SK-N-SH (cell line): ENCODE results near the gene SLCO2A1. TPM values are rescaled to one million over a fixed set of nuclear protein-coding genes. Genes with fewer than 3 reads are reported as not detected.

Experiments used
- CTCF ChIA-PET: fragments of 300-600, 350-600 bp; formaldehyde crosslinking; extraction: SDS; loops from one replicate; lab custom pipeline; 2021; lab: Yijun Ruan, JAX
- POLR2A ChIA-PET: fragments of 350-600 bp; sonication (Branson Sonifier 250); formaldehyde crosslinking; extraction: SDS; loops from one replicate; lab custom pipeline; 2020; ENCODE audit warnings: antibody characterized with exemption, inconsistent platforms; lab: Yijun Ruan, JAX
- DNase-seq: peaks from one replicate; pipeline ENCODE4 v3.0.0; 2012
- H2AFZ ChIP-seq: fragments of 200-600 bp; sonication (generic); 2 replicates; pipeline ENCODE4 v1.8.1; 2016; ENCODE audit warnings: antibody characterized with exemption, mild to moderate bottlenecking, low read depth
- H3F3A ChIP-seq: fragments of 200-600 bp; sonication (generic); replicated peaks from 2 replicates; pipeline ENCODE3; 2016; ENCODE audit warnings: antibody characterized with exemption, mild to moderate bottlenecking; ENCODE audit not compliant: insufficient read depth
- H3K27ac ChIP-seq, 2 experiments: fragments of 200-500 bp in 1 of 2; fragments of 200-600 bp in 1 of 2; sonication (Bioruptor generic) in 1 of 2; sonication (generic), shearing (Covaris generic) in 1 of 2; 2 replicates each; pipeline versions ENCODE4 v1.5.1 to v1.6.1; 2014 to 2016; ENCODE audit warnings: low read depth in 2 of 2, inconsistent platforms in 1 of 2, low read length in 1 of 2, mild to moderate bottlenecking in 1 of 2, mixed read lengths in 1 of 2
- H3K27me3 ChIP-seq: fragments of 200-600 bp; sonication (generic), shearing (Covaris generic); 2 replicates; pipeline ENCODE4 v1.6.1; 2016; ENCODE audit warnings: mixed run types; ENCODE audit not compliant: insufficient read depth
- H3K36me3 ChIP-seq, 2 experiments: fragments of 200-500 bp in 1 of 2; fragments of 200-600 bp in 1 of 2; sonication (Bioruptor generic) in 1 of 2; sonication (generic) in 1 of 2; replicated peaks in 1 of 2; 2 replicates each; pipeline versions ENCODE3 to v1.5.1; 2014 to 2016; ENCODE audit warnings: low read length in 1 of 2, mild to moderate bottlenecking in 1 of 2; ENCODE audit not compliant: insufficient read depth in 2 of 2, control insufficient read depth in 1 of 2
- H3K4me1 ChIP-seq, 2 experiments: fragments of 200-500 bp in 1 of 2; fragments of 200-600 bp in 1 of 2; sonication (Bioruptor generic) in 1 of 2; sonication (generic), shearing (Covaris generic) in 1 of 2; 2 replicates each; pipeline versions ENCODE4 v1.5.1 to v1.6.1; 2014 to 2016; ENCODE audit warnings: low read depth in 1 of 2, low read length in 1 of 2, mixed run types in 1 of 2; ENCODE audit not compliant: insufficient read depth in 2 of 2, control insufficient read depth in 1 of 2
- H3K4me2 ChIP-seq: fragments of 200-600 bp; sonication (generic), shearing (Covaris generic); 2 replicates; pipeline ENCODE4 v1.6.1; 2017; ENCODE audit warnings: mixed run types
- H3K4me3 ChIP-seq, 2 experiments: fragments of 200-500 bp in 1 of 2; fragments of 200-600 bp in 1 of 2; sonication (Bioruptor generic) in 1 of 2; sonication (generic), shearing (Covaris generic) in 1 of 2; 2 replicates each; pipeline versions ENCODE4 v1.5.1 to v1.8.1; 2014 to 2016; ENCODE audit warnings: low read depth in 2 of 2, inconsistent platforms in 1 of 2, low read length in 1 of 2, mild to moderate bottlenecking in 1 of 2, mixed read lengths in 1 of 2, moderate library complexity in 1 of 2
- H3K79me2 ChIP-seq: fragments of 200-600 bp; sonication (generic); 2 replicates; pipeline ENCODE4 v1.8.1; 2017; ENCODE audit warnings: mild to moderate bottlenecking; ENCODE audit not compliant: insufficient read depth
- H3K9ac ChIP-seq: fragments of 200-600 bp; sonication (generic); 2 replicates; pipeline ENCODE4 v1.6.1; 2017; ENCODE audit warnings: mixed run types
- H3K9me2 ChIP-seq: fragments of 200-600 bp; sonication (generic); 2 replicates; pipeline ENCODE4 v1.6.1; 2017; ENCODE audit warnings: mixed run types
- H3K9me3 ChIP-seq: fragments of 200-600 bp; sonication (generic); 2 replicates; pipeline ENCODE4 v1.6.1; 2017; ENCODE audit warnings: mixed run types, mild to moderate bottlenecking, moderate library complexity
- H4K20me1 ChIP-seq: fragments of 200-600 bp; sonication (generic); 2 replicates; pipeline ENCODE4 v1.6.1; 2017; ENCODE audit warnings: mild to moderate bottlenecking, mixed run types; ENCODE audit not compliant: insufficient read depth
- EP300 ChIP-seq, 2 experiments: IDR thresholded peaks; 2 replicates each; pipeline versions ENCODE4 v1.4.0 to v1.6.1; 2012; ENCODE audit warnings: borderline replicate concordance in 1 of 2, low read depth in 1 of 2, low read length in 1 of 2
- FOSL2 ChIP-seq: IDR thresholded peaks from 2 replicates; pipeline ENCODE4 v1.4.0; 2012; ENCODE audit warnings: low read depth, mild to moderate bottlenecking, moderate library complexity, borderline replicate concordance
- FOXM1 ChIP-seq: IDR thresholded peaks from 2 replicates; pipeline ENCODE4 v1.4.0; 2012; ENCODE audit warnings: low read depth, mild to moderate bottlenecking
- GABPA ChIP-seq: IDR thresholded peaks from 2 replicates; pipeline ENCODE4 v1.4.0; 2012; ENCODE audit warnings: low read depth, mild to moderate bottlenecking
- GATA2 ChIP-seq: sonication (generic); formaldehyde crosslinking; IDR thresholded peaks from 2 replicates; pipeline ENCODE4 v1.5.0; 2020; ENCODE audit warnings: mild to moderate bottlenecking, missing genetic modification reagents
- JUND ChIP-seq: IDR thresholded peaks from 2 replicates; pipeline ENCODE4 v1.4.0; 2012
- MXI1 ChIP-seq: IDR thresholded peaks from 2 replicates; pipeline ENCODE4 v1.6.1; 2012; ENCODE audit warnings: mild to moderate bottlenecking, low read depth, low read length, improper control_type of control experiment
- NFIC ChIP-seq: IDR thresholded peaks from 2 replicates; pipeline ENCODE4 v1.4.0; 2012; ENCODE audit warnings: borderline replicate concordance
- RFX5 ChIP-seq: IDR thresholded peaks from 2 replicates; pipeline ENCODE4 v1.6.1; 2012; ENCODE audit warnings: mild to moderate bottlenecking, improper control_type of control experiment, low read length
- SIN3A ChIP-seq: IDR thresholded peaks from 2 replicates; pipeline ENCODE4 v1.6.1; 2012; ENCODE audit warnings: low read depth, mild to moderate bottlenecking, low read length, moderate library complexity, borderline replicate concordance
- TAF1 ChIP-seq: IDR thresholded peaks from 2 replicates; pipeline ENCODE4 v1.6.1; 2012; ENCODE audit warnings: low read depth, mild to moderate bottlenecking, low read length, moderate library complexity, borderline replicate concordance
- TCF12 ChIP-seq: IDR thresholded peaks from 2 replicates; pipeline ENCODE4 v1.4.0; 2012
- WGBS: methylation state at CpG from one replicate; pipeline ENCODE4 v1.1.6; 2017; ENCODE audit warnings: low lambda C conversion rate; 5-methylcytosine and 5-hydroxymethylcytosine counted together
- polyA plus RNA-seq, 3 experiments: library from polyadenylated mRNA; depleted of rRNA; stranded (reverse); fragments of >200 nt; gene quantifications; 2 replicates each; pipeline ENCODE4 v1.2.3, GENCODE V29; 2012
- TF ChIP-seq, protein P1 (sequence below): IDR thresholded peaks from 2 replicates; pipeline ENCODE4 v1.4.0; 2012; ENCODE audit warnings: low read depth
- TF ChIP-seq, protein P2 (sequence below): IDR thresholded peaks from 2 replicates; pipeline ENCODE4 v1.4.0; 2012; ENCODE audit warnings: low read depth, borderline replicate concordance

SLCO2A1 gene
- polyA plus RNA-seq, 1 of the 3 experiments (the other 2 are of a cell fraction) = 9.3 TPM

DNA sequence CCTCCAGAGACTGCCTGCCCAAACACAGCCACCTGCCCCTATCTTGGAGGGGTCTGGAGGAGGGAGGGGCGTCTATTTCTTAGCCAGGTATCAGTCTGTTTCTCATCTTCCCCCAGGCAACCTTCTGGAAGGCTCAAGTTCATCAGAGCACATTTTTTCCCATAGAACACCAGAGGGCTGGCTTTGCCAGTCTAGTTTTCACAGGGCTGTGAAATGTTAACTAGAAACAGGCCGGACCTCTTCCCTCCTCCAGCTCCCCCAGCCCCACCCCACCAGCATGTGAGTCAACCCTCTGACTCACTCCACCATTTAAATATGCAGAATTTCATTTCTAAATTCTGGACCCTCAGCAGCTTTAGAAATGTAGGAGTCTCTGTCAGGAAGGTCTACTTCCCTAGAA lies 66.9 kb downstream of the SLCO2A1 start:
- no peak overlapping the region for H3K9ac ChIP-seq
- peak overlapping the region in 1 of 2 experiments; percentile 44; a peak in 1 of 4 replicates for H3K27ac ChIP-seq
- no peak overlapping the region for H2AFZ ChIP-seq
- H3F3A ChIP-seq = no peaks in the 10 kb centered on the region
- peak overlapping the region; percentile 26; the same call in 1 of the 2 replicates for H3K4me2 ChIP-seq
- no peaks in the 10 kb centered on the region for H3K36me3 ChIP-seq
- no peak overlapping the region for H3K4me3 ChIP-seq
- H3K9me2 ChIP-seq = no peaks in the 10 kb centered on the region
- H4K20me1 ChIP-seq = no peaks in the 10 kb centered on the region
- CTCF ChIA-PET = interaction anchor here (0.9 kb wide), 1 partner anchor 13 kb away, joined by 3 read pairs; no protein-coding TSS in a partner anchor
- no peaks in the 10 kb centered on the region for H3K79me2 ChIP-seq
- 25% methylated on average over 1 of the region's 2 CpGs for WGBS
- TF ChIP-seq NFIC (peak; percentile 9; the same call in 1 of the 2 replicates), JUND (peak; percentile 56), GATA2 (no peak), FOSL2 (peak; percentile 68), TCF12 (peak; percentile 67), MXI1 (no peak)
- TF ChIP-seq, protein P1, sequence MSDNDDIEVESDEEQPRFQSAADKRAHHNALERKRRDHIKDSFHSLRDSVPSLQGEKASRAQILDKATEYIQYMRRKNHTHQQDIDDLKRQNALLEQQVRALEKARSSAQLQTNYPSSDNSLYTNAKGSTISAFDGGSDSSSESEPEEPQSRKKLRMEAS = peak; percentile 45; the same call in 1 of the 2 replicates
- TF ChIP-seq, protein P2, sequence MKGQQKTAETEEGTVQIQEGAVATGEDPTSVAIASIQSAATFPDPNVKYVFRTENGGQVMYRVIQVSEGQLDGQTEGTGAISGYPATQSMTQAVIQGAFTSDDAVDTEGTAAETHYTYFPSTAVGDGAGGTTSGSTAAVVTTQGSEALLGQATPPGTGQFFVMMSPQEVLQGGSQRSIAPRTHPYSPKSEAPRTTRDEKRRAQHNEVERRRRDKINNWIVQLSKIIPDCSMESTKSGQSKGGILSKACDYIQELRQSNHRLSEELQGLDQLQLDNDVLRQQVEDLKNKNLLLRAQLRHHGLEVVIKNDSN = peak; percentile 37; the same call in 1 of the 2 replicates
- POLR2A ChIA-PET = no interaction called here
- no peaks in the 10 kb centered on the region; a peak in 1 of 4 replicates for H3K4me1 ChIP-seq
- no peaks in the 10 kb centered on the region for H3K9me3 ChIP-seq
- DNase-seq = no peak
- no peaks in the 10 kb centered on the region for H3K27me3 ChIP-seq

DNA sequence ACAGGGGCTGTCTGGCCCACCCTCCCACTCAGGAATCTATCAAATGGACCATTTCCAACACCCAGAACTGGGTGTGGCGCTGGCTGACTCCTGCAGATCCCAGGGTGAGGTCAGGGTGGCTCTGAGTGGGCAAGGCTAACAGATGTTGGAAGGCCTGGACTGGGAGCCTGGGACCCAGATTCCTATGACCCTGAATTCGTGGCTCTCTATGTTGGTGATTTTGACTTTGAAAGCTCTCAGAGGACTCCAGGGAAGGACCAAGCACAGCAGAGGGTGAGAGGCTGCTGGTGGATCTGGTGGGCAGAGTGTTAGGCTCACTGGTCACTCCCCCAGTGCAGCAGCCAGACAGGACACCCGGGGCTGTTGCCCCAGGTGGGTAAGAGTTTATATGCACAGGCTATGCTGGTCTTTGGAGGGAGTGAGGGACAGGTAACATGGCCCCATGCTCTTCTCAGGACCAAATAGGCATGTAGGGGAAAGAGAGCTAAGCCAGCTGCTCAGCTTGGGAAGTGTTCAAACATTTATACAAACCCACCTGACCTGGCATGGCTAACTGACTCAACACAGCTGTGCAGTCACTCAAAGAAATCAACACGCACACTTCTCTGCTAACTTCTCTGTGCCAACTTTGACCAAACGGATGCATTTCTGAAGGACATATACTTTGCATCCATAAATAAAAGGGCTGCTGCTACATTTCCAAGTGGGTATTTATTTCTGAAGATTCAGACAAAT lies 71.5 kb downstream of the SLCO2A1 start:
- 77% methylated on average over 5 of the region's 5 CpGs for WGBS
- no peak overlapping the region for H2AFZ ChIP-seq

More for the DNA sequence above, 71.5 kb downstream of the SLCO2A1 start:
- Histone ChIP-seq H3K4me2 (no peak overlapping the region), H3K27me3 (0 out of 2 replicates have a peak, but pooled peaks cover 6% of the 10 kb centered on the region), H3K9me3 (no peaks in the 10 kb centered on the region), H3F3A (no peaks in the 10 kb centered on the region), H3K27ac (no peak overlapping the region), H3K36me3 (no peaks in the 10 kb centered on the region), H3K4me3 (no peak overlapping the region), H3K79me2 (no peaks in the 10 kb centered on the region), H3K4me1 (peaks cover 0 to 24% of the 10 kb centered on the region in 2 experiments; a peak in 2 of 4 replicates), H3K9ac (no peak overlapping the region), H3K9me2 (no peaks in the 10 kb centered on the region), H4K20me1 (no peaks in the 10 kb centered on the region)
- POLR2A ChIA-PET = no interaction called here
- TF ChIP-seq EP300 (IDR thresholded peaks at IDR 0.05; ENCODE audit: borderline replicate concordance in 1 of 2, low read depth in 1 of 2, low read length in 1 of 2) (no peak), MXI1 (no peak), TAF1 (no peak), FOXM1 (no peak), GABPA (no peak), SIN3A (no peak), RFX5 (no peak), GATA2 (no peak)
- TF ChIP-seq, protein P1 = no peak
- CTCF ChIA-PET = interaction anchor here (3.8 kb wide), 1 partner anchor 29 kb away, joined by 23 read pairs; no protein-coding TSS in a partner anchor
- no peak for DNase-seq
